HG02623 (cell line): ENCODE data around the gene UBR4.

Experiments used
- ATAC-seq: cut with Tn5 transposase; IDR thresholded peaks from one replicate; pipeline ENCODE4 v1.9.1; 2021; ENCODE audit warnings: moderate library complexity; ENCODE audit not compliant: unreplicated experiment

UBR4 gene

GRCh38 chr1:19096990-19097389 lies 113.1 kb downstream of the UBR4 start:
- no peak for ATAC-seq

GRCh38 chr1:19096036-19096833 lies 113.8 kb downstream of the UBR4 start:
- no peak for ATAC-seq

GRCh38 chr1:19091196-19091953 lies 118.7 kb downstream of the UBR4 start:
- no peak for ATAC-seq

- no peak for ATAC-seq
Observed at GRCh38 chr1:19089524-19089923, 120.5 kb downstream of the UBR4 start.

- no peak for ATAC-seq
Observed at GRCh38 chr1:19088717-19089442, 121.2 kb downstream of the UBR4 start.

- ATAC-seq, result no peak
Observed at GRCh38 chr1:19087737-19088594, 122.1 kb downstream of the UBR4 start.

- no peak for ATAC-seq
Observed at GRCh38 chr1:19087017-19087736, 122.9 kb downstream of the UBR4 start.

- no peak for ATAC-seq
Observed at GRCh38 chr1:19086176-19086875, 123.7 kb downstream of the UBR4 start.

GRCh38 chr1:19084206-19084738 lies 125.8 kb downstream of the UBR4 start:
- no peak for ATAC-seq

- no peak for ATAC-seq
Observed at GRCh38 chr1:19083081-19083480, 127.0 kb downstream of the UBR4 start.

- ATAC-seq, result no peak
Observed at GRCh38 chr1:19081218-19081893, 128.7 kb downstream of the UBR4 start.

GRCh38 chr1:19080721-19081120 lies 129.3 kb downstream of the UBR4 start:
- ATAC-seq, result no peak

GRCh38 chr1:19079541-19080472 lies 130.3 kb downstream of the UBR4 start:
- ATAC-seq, result no peak

- ATAC-seq, result no peak
Observed at GRCh38 chr1:19078536-19078935, 131.5 kb downstream of the UBR4 start.

- ATAC-seq, result no peak
Observed at GRCh38 chr1:19076841-19077616, 133.0 kb downstream of the UBR4 start.

- ATAC-seq, result no peak
Observed at GRCh38 chr1:19074902-19075721, 135.0 kb downstream of the UBR4 start.
